ENCODE measurements around the gene PDE4C.
A peak's percentile ranks its signal among the peaks of the same experiment; 100 is the strongest.

Gene PDE4C

DNA sequence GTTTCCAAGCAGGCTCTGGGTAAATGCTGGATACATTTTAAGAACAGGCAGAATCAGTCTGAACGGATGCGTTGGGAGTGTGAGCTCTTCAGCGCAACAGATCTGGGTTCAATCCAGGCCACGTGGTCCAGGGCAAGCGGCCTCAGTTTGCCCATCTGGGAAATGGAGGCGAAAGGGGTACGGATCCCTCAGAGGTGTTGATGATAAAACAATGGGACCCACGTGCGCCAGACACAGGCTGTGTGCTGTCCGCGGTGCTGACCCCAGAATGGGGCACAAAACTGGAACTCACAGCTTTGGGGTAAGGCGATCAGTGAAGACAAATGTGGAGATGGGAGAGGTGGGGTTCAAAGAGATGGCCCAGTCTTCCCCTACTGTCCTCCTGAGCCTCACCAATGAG, 13.1 kb upstream of the PDE4C start:
- H3K9me3 Mint-ChIP-seq: no peaks in the 10 kb centered on the region
- no peak for ATAC-seq (ENCODE audit: low read depth)
- H3K36me3 Mint-ChIP-seq: peaks cover 2% of the 10 kb centered on the region
- peaks cover 27% of the 10 kb centered on the region for H3K27me3 Mint-ChIP-seq
- no peak overlapping the region for H3K27ac Mint-ChIP-seq
- no peak overlapping the region for H3K4me3 Mint-ChIP-seq
- DNase-seq (ENCODE audit: low spot score in 2 of 2): no peak
- H3K4me1 Mint-ChIP-seq: no peaks in the 10 kb centered on the region

- no peak overlapping the region for H3K27ac Mint-ChIP-seq
- peaks cover 12% of the 10 kb centered on the region for H3K4me1 Mint-ChIP-seq
- no peak for DNase-seq (ENCODE audit: low spot score in 2 of 2)
- H3K4me3 Mint-ChIP-seq: no peak overlapping the region
- H3K36me3 Mint-ChIP-seq: peaks cover 2% of the 10 kb centered on the region
- ATAC-seq (ENCODE audit: low read depth): no peak
- no peaks in the 10 kb centered on the region for H3K9me3 Mint-ChIP-seq
- peaks cover 36% of the 10 kb centered on the region for H3K27me3 Mint-ChIP-seq
Observed at GRCh38 chr19:18234194-18234593, 8.0 kb upstream of the PDE4C start.

- H3K27ac Mint-ChIP-seq: no peak overlapping the region
- peak; percentile 47 to 59 for DNase-seq (ENCODE audit: low spot score in 2 of 2)
- H3K9me3 Mint-ChIP-seq: no peaks in the 10 kb centered on the region
- ATAC-seq (ENCODE audit: low read depth): peak; percentile 62
- H3K27me3 Mint-ChIP-seq: peaks cover 36% of the 10 kb centered on the region
- H3K36me3 Mint-ChIP-seq: peaks cover 2% of the 10 kb centered on the region
- H3K4me1 Mint-ChIP-seq: peaks cover 12% of the 10 kb centered on the region
- H3K4me3 Mint-ChIP-seq: no peak overlapping the region
Observed at GRCh38 chr19:18233224-18233825, 7.1 kb upstream of the PDE4C start.

DNA sequence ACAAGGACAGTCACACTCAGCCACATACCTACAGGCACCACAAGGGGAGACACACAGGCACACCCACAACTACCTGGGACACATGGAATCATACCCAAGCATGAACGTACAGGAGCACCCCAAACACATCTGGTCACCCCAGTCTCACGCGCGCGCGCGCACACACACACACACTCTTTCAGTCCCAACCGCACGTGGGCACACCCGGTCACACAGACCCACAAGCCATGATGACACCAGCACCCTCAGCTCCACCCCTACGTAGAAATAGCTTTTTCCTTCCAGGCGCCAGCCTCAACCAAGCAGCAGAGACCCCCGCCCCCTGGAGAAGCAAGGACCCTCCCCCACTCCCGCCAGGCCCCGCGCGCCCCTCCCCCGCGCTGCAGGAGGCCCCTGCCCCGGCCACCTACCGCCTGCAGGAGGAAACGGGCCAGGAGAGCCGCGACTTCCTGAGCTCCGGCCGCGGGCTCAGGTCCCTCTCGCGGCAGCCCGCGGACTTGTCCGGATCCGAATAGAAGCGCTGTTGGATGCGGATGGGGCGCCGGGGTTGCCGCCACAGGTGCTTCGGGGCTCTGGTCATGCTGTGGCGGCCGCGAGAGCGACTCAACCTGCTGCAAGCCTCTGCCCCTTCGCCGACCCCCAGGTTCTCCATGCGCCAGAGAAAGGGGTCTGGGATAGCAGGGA, 6.4 kb upstream of the PDE4C start:
- no peak for ATAC-seq (ENCODE audit: low read depth)
- Mint-ChIP-seq H3K27ac (no peak overlapping the region), H3K36me3 (peaks cover 2% of the 10 kb centered on the region), H3K27me3 (peaks cover 39% of the 10 kb centered on the region), H3K4me1 (peaks cover 15% of the 10 kb centered on the region), H3K9me3 (no peaks in the 10 kb centered on the region), H3K4me3 (no peak overlapping the region)
- no peak for DNase-seq (ENCODE audit: low spot score in 2 of 2)

DNA sequence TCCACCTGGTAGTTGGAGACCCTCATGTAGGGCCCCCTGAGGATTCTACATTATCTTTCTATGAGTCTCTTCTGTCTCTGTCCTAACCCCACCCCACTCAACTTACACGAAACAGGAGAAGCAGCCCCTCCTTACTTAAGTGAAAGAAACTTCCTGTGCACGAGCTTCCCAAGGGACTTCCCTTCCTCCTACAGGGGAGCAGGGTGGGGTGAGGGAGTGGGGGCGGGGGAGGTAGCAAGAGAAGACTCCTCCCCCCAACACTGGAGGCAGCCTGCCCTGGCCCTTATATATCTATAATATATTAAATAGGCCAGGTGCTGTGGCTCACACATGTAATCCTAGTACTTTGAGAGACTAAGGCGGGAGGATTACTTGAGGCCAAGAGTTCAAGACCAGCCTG, 5.5 kb upstream of the PDE4C start:
- H3K4me3 Mint-ChIP-seq: no peak overlapping the region
- H3K9me3 Mint-ChIP-seq: no peaks in the 10 kb centered on the region
- peaks cover 17% of the 10 kb centered on the region for H3K4me1 Mint-ChIP-seq
- H3K27me3 Mint-ChIP-seq: peaks cover 46% of the 10 kb centered on the region
- DNase-seq (ENCODE audit: low spot score in 2 of 2): no peak
- peaks cover 2% of the 10 kb centered on the region for H3K36me3 Mint-ChIP-seq
- H3K27ac Mint-ChIP-seq: no peak overlapping the region
- no peak for ATAC-seq (ENCODE audit: low read depth)

DNA sequence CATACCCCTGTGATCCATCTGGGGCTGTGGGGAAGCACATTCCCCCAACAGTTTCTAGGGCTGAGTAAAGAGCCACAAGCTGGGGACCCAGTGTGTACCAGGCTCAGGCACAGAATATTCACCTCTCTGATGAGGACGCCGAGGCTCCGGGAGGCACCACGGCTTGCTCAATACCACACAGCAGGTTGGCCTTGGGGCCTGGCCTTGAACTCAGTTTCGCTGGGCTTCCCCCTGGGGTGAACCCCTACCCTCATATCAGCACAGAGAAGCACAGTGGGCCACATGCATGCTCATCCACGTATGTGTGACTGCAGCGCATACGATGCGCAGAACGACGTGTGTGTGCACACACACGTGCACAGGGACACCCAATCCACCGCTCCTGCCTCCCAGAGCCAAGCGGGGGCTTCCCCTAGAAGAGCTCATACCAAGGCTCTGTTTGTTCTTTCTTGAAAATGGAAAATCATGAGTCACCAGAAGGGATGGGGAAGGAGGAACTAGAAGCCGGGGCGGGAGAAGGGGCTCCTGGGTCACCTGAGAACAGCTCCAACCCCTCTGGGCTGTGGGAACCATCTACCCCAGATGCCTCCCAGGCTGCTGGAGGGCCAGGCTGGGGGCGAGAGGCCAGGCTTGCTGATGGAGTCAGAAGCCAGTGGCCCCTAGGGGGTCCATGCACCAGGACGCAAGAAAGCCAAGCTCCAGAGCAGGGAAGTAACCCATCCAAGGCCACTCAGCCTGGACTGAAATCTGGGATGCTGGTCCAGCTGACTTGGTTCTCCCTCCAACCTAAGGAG, 4.9 kb upstream of the PDE4C start:
- Mint-ChIP-seq H3K27me3 (peaks cover 45% of the 10 kb centered on the region), H3K9me3 (no peaks in the 10 kb centered on the region), H3K36me3 (peaks cover 2% of the 10 kb centered on the region), H3K27ac (no peak overlapping the region), H3K4me3 (no peak overlapping the region), H3K4me1 (peaks cover 17% of the 10 kb centered on the region)
- ATAC-seq (ENCODE audit: low read depth) (no peak), DNase-seq (ENCODE audit: low spot score in 2 of 2) (no peak)

- Mint-ChIP-seq H3K4me1 (peaks cover 25% of the 10 kb centered on the region), H3K36me3 (no peaks in the 10 kb centered on the region), H3K27ac (no peak overlapping the region), H3K9me3 (no peaks in the 10 kb centered on the region), H3K4me3 (no peak overlapping the region), H3K27me3 (peaks cover 39% of the 10 kb centered on the region)
- ATAC-seq (ENCODE audit: low read depth) (no peak), DNase-seq (ENCODE audit: low spot score in 2 of 2) (no peak)
Observed at GRCh38 chr19:18229915-18230314, 3.7 kb upstream of the PDE4C start.

DNA sequence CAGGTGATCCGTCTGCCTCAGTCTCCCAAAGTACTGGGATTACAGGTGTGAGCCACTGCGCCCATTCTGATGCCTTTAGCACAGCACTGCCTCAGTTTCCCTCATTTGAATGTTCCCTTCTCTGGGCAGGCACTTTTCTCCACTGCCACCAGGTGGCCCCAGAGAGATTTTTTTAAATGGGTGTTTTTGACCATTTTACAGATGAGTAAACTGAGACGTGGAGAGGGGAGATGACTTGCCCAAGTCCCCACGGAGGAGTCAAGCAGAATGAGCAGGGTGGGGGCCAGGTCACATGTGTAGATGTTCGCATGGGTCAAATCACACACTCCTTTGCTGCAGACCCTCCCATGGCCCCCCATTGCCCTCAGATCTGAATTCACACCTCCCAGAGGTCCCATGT, 3.2 kb upstream of the PDE4C start:
- Mint-ChIP-seq H3K27ac (no peak overlapping the region), H3K4me1 (peaks cover 29% of the 10 kb centered on the region), H3K27me3 (peaks cover 43% of the 10 kb centered on the region), H3K4me3 (no peak overlapping the region), H3K9me3 (no peaks in the 10 kb centered on the region), H3K36me3 (no peaks in the 10 kb centered on the region)
- no peak for DNase-seq (ENCODE audit: low spot score in 2 of 2)
- ATAC-seq (ENCODE audit: low read depth): no peak

DNA sequence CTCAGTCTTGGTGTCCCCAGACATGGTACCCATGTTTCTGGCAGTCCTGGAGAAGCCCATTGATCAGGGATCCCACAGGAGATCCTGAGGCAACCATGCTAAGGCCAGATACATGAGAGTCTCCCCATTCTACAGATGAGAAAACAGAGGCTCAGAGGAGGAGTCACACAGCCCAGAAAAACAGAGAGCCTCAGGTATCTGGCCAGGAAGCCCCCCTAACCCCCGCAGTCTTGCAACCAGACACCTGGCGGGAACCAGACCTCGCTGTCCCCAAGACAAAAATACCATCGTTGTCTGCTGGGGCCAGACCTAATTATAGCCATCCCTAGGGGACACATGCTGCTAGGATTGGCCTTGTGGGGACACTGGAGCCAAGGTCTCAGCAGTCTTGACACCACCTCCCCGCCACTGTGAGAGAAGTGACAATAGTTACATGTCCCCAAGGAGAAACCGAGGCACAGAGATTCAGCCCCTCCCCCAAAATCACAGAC, 1.6 kb upstream of the PDE4C start:
- Mint-ChIP-seq H3K27ac (no peak overlapping the region), H3K27me3 (peaks cover 40% of the 10 kb centered on the region), H3K9me3 (no peaks in the 10 kb centered on the region), H3K4me3 (no peak overlapping the region), H3K4me1 (peaks cover 34% of the 10 kb centered on the region), H3K36me3 (no peaks in the 10 kb centered on the region)
- ATAC-seq (ENCODE audit: low read depth) (no peak), DNase-seq (ENCODE audit: low spot score in 2 of 2) (no peak)

- no peak for ATAC-seq (ENCODE audit: low read depth)
Observed at GRCh38 chr19:18226956-18227780, 930 bp upstream of the PDE4C start.

DNA sequence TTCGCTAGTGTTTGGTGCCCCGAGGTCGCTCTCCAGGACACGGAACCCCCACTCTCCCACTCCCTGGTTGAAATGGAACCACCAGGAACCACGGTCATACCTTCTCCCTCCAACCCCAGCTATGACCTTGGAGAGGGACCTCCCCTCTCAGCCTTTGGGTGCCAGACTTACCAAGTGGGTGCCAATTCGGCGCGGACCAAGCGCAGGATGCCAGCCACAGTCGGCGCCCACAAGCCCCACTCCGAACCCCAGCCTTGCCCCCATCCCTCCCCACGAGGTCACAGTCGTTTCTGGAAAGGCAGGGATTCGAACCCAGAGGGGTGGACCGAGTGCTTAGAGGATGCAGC, 910 bp downstream of the PDE4C start:
- Mint-ChIP-seq H3K27me3 (peaks cover 37% of the 10 kb centered on the region), H3K27ac (no peak overlapping the region), H3K9me3 (no peaks in the 10 kb centered on the region), H3K36me3 (no peaks in the 10 kb centered on the region), H3K4me1 (peaks cover 22% of the 10 kb centered on the region), H3K4me3 (no peak overlapping the region)
- ATAC-seq (ENCODE audit: low read depth) (no peak), DNase-seq (ENCODE audit: low spot score in 2 of 2) (no peak)

More at GRCh38 chr19:18226956-18227780, 930 bp upstream of the PDE4C start:
- peak overlapping the region; percentile 32 for H3K4me3 Mint-ChIP-seq
- H3K36me3 Mint-ChIP-seq: no peaks in the 10 kb centered on the region
- peaks cover 36% of the 10 kb centered on the region for H3K27me3 Mint-ChIP-seq
- DNase-seq (ENCODE audit: low spot score in 2 of 2): no peak
- H3K27ac Mint-ChIP-seq: no peak overlapping the region
- H3K9me3 Mint-ChIP-seq: no peaks in the 10 kb centered on the region
- peaks cover 29% of the 10 kb centered on the region for H3K4me1 Mint-ChIP-seq

GRCh38 chr19:18224525-18225354, 1.5 kb downstream of the PDE4C start:
- no peaks in the 10 kb centered on the region for H3K36me3 Mint-ChIP-seq
- H3K27me3 Mint-ChIP-seq: peaks cover 36% of the 10 kb centered on the region
- peak overlapping the region; percentile 87 for H3K4me3 Mint-ChIP-seq
- ATAC-seq (ENCODE audit: low read depth) (peak; percentile 97), DNase-seq (ENCODE audit: low spot score in 2 of 2) (peak; percentile 91 to 93)
- no peaks in the 10 kb centered on the region for H3K9me3 Mint-ChIP-seq
- H3K4me1 Mint-ChIP-seq: peaks cover 24% of the 10 kb centered on the region
- H3K27ac Mint-ChIP-seq: peak overlapping the region; percentile 11

GRCh38 chr19:18223860-18224524, 2.2 kb downstream of the PDE4C start:
- Mint-ChIP-seq H3K27me3 (peaks cover 36% of the 10 kb centered on the region), H3K9me3 (no peaks in the 10 kb centered on the region), H3K27ac (peak overlapping the region; percentile 11), H3K36me3 (no peaks in the 10 kb centered on the region), H3K4me1 (peaks cover 25% of the 10 kb centered on the region), H3K4me3 (peak overlapping the region; percentile 87)
- DNase-seq (ENCODE audit: low spot score in 2 of 2) (peak in 1 of 2 donors; percentile 41), ATAC-seq (ENCODE audit: low read depth) (no peak)

All from memory B cell (primary cell).